Measurements from ENCODE around the gene OGDH. TPM values are rescaled to one million over a fixed set of nuclear protein-coding genes. Genes with fewer than 3 reads are reported as not detected.

OGDH gene
- total and polyA plus RNA-seq, 9 donors = 24.4 to 84.6 (median 57.7) TPM

DNA sequence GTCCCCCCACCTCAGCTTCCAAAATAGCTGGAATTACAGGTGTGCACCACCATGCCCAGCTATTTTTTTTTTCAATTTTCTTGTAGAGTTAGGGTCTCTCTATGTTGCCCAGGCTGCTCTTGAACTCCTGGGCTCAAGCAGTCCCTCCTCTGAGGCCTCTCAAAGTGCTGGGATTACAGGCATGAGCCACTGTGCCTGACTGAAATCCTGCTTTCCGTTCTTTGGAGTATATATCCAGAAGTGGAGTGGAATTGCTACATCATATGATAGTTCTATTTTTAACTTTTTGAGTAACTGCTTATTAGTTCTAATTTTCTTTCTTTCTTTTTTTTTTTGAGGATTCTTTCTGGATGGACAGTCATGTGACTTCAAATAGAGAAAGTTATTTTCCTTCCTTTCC is 79.3 kb downstream of the OGDH start:
- no peaks in the 10 kb centered on the region for H3K27me3 ChIP-seq
- H3K4me1 ChIP-seq (ENCODE audit: insufficient read depth) = peaks cover 1% of the 10 kb centered on the region
- H3K27ac ChIP-seq = no peak overlapping the region
- no peak for DNase-seq
- no peaks in the 10 kb centered on the region for H3K9me3 ChIP-seq
- intact Hi-C loops (cut with DNase I) = no loop called here
- TF ChIP-seq, protein P1, sequence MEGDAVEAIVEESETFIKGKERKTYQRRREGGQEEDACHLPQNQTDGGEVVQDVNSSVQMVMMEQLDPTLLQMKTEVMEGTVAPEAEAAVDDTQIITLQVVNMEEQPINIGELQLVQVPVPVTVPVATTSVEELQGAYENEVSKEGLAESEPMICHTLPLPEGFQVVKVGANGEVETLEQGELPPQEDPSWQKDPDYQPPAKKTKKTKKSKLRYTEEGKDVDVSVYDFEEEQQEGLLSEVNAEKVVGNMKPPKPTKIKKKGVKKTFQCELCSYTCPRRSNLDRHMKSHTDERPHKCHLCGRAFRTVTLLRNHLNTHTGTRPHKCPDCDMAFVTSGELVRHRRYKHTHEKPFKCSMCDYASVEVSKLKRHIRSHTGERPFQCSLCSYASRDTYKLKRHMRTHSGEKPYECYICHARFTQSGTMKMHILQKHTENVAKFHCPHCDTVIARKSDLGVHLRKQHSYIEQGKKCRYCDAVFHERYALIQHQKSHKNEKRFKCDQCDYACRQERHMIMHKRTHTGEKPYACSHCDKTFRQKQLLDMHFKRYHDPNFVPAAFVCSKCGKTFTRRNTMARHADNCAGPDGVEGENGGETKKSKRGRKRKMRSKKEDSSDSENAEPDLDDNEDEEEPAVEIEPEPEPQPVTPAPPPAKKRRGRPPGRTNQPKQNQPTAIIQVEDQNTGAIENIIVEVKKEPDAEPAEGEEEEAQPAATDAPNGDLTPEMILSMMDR (IDR thresholded peaks at IDR 0.05) = no peak
- TF ChIP-seq EP300 (IDR thresholded peaks at IDR 0.05) (no peak), POLR2A (IDR thresholded peaks at IDR 0.05) (no peak)
- WGBS, 3 donors = 19 to 40% (median 30%) methylated on average over 1 of the region's 1 CpG
- no peaks in the 10 kb centered on the region for H3K36me3 ChIP-seq
- H3K4me3 ChIP-seq = no peak overlapping the region

DNA sequence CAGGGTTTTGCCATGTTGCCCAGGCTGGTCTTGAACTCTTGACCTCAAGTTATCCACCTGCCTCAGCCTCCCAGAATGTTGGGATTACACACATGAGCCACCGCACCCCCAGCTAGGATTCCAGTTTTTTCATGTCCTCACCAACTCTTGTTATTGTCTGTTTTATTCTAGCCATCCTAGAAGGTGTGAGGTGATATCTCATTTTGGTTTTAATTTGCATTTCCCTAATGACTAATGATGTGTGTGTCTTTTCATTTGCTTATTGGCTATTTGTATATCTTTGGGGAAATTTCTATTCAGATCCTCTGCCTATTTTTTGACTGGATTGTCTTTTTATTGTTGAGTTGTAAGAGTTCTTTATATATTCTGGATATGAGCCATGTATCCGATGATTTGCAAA is 83.0 kb downstream of the OGDH start:
- TF ChIP-seq, protein P1 (IDR thresholded peaks at IDR 0.05) = no peak
- no peak for TF ChIP-seq POLR2A (IDR thresholded peaks at IDR 0.05)
- TF ChIP-seq EP300 (IDR thresholded peaks at IDR 0.05) = no peak
- Histone ChIP-seq H3K4me1 (ENCODE audit: insufficient read depth) (peaks cover 1% of the 10 kb centered on the region), H3K27ac (no peak overlapping the region), H3K9me3 (no peaks in the 10 kb centered on the region), H3K27me3 (no peaks in the 10 kb centered on the region), H3K36me3 (no peaks in the 10 kb centered on the region), H3K4me3 (no peak overlapping the region)
- intact Hi-C loops (cut with DNase I) = no loop called here
- WGBS, 3 donors = 95 to 99% (median 96%) methylated on average over 2 of the region's 2 CpGs
- DNase-seq = no peak

DNA sequence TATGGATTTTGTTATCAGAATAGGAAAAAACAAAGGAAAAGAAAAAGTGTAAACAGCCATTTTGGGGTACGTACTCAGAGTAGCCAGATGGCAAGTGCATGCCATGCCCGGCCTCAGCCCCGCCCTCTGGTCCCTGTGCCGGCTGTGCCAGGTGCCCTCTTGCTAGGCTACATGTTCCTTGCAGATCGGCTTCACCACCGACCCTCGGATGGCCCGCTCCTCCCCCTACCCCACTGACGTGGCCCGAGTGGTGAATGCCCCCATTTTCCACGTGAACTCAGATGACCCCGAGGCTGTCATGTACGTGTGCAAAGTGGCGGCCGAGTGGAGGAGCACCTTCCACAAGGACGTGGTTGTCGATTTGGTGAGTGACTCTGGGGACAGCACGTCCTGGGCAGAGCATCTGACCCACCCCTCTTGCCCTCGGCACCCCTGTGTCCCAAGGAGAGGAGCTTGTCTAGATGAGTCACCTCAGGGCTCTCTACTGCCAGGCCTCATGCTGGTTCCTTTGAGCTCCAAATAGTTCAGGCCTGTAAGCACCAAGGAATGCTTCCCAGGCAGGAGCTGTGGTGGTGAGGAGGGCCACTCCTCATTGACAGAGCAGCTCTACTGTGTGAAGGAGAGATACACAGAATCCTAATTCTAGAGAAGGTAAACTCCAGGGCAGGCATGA is 87.3 kb downstream of the OGDH start:
- Histone ChIP-seq H3K4me1 (ENCODE audit: insufficient read depth) (no peaks in the 10 kb centered on the region), H3K27me3 (no peaks in the 10 kb centered on the region), H3K4me3 (no peak overlapping the region), H3K36me3 (no peaks in the 10 kb centered on the region), H3K9me3 (no peaks in the 10 kb centered on the region), H3K27ac (no peak overlapping the region)
- no peak for DNase-seq
- 84 to 91% (median 90%) methylated on average over 19 of the region's 19 CpGs for WGBS, 3 donors
- TF ChIP-seq POLR2A (IDR thresholded peaks at IDR 0.05) (no peak), EP300 (IDR thresholded peaks at IDR 0.05) (no peak)
- TF ChIP-seq, protein P1 (IDR thresholded peaks at IDR 0.05) = no peak
- intact Hi-C loops (cut with DNase I) = no loop called here

DNA sequence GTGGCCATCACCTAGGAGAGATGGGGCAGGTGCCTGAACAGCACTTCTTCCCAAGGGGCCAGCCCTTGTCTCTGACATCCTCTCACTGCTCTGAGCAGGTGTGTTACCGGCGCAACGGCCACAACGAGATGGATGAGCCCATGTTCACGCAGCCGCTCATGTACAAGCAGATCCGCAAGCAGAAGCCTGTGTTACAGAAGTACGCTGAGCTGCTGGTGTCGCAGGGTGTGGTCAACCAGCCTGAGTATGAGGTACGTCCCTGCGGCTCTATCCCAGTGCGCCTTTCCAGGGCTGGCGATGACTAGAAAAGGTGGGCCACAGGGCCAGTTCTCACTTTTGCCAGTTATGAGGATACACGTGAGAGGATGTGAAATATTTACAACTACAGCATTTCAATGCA is 87.9 kb downstream of the OGDH start:
- Histone ChIP-seq H3K4me1 (ENCODE audit: insufficient read depth) (no peaks in the 10 kb centered on the region), H3K36me3 (no peaks in the 10 kb centered on the region), H3K4me3 (no peak overlapping the region), H3K9me3 (no peaks in the 10 kb centered on the region), H3K27me3 (no peaks in the 10 kb centered on the region), H3K27ac (no peak overlapping the region)
- intact Hi-C loops (cut with DNase I) = no loop called here
- DNase-seq = no peak
- TF ChIP-seq POLR2A (IDR thresholded peaks at IDR 0.05) = no peak
- TF ChIP-seq EP300 (IDR thresholded peaks at IDR 0.05) = no peak
- TF ChIP-seq, protein P1 (IDR thresholded peaks at IDR 0.05) = no peak
- 96 to 97% (median 97%) methylated on average over 14 of the region's 14 CpGs for WGBS, 3 donors

Measured in ovary (tissue), 9 donors.